ENCODE measurements around the gene GTF2F1. TPM values are rescaled to one million over a fixed set of nuclear protein-coding genes. Genes with fewer than 3 reads are reported as not detected.

GTF2F1 gene
- total RNA-seq, 1 donor from 2014 or later = 42.2 TPM

DNA sequence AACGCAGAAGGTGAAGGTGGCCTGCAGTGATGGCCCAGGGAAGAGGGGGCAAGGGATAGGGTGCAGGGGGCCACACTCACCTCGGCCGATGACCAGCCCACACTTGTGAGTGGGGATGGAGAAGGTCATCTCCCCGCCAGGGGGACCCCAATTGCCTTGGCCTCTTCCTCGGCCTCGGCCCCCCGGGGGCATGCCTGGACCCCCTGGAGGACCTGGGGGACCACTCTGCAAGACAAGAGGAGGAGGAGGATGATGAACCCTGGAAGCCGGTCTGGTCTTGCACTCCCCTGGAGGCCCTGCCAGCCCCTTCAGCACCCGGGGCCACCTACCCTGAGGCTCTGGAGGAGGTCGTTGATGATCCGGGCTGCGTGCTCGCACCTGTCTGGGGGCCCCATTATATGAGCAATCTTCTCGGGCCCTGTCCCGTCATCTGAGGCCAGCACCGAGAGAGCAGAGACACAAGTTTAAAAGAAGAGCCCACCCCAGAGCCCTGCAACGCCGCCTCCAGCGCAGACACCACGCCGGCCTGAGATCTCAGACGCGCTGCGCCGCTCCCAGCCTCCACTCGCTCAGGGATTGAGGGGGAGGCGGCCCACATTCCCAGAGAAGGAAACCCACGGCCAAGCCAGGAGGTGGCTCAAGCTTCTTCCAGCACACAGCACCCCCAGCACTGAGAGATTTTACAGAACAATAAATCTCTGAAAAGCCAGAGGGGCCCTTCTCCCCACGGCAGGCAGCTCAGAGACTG is 23.9 kb upstream of the GTF2F1 start:
- no peak for DNase-seq (ENCODE audit: low read depth)
- H3K4me3 ChIP-seq (ENCODE audit: low read depth, low read length) = no peak overlapping the region
- TF ChIP-seq, protein P1, sequence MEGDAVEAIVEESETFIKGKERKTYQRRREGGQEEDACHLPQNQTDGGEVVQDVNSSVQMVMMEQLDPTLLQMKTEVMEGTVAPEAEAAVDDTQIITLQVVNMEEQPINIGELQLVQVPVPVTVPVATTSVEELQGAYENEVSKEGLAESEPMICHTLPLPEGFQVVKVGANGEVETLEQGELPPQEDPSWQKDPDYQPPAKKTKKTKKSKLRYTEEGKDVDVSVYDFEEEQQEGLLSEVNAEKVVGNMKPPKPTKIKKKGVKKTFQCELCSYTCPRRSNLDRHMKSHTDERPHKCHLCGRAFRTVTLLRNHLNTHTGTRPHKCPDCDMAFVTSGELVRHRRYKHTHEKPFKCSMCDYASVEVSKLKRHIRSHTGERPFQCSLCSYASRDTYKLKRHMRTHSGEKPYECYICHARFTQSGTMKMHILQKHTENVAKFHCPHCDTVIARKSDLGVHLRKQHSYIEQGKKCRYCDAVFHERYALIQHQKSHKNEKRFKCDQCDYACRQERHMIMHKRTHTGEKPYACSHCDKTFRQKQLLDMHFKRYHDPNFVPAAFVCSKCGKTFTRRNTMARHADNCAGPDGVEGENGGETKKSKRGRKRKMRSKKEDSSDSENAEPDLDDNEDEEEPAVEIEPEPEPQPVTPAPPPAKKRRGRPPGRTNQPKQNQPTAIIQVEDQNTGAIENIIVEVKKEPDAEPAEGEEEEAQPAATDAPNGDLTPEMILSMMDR (conservative IDR thresholded peaks at IDR 0.05; ENCODE audit: low read depth, low read length) = no peak

DNA sequence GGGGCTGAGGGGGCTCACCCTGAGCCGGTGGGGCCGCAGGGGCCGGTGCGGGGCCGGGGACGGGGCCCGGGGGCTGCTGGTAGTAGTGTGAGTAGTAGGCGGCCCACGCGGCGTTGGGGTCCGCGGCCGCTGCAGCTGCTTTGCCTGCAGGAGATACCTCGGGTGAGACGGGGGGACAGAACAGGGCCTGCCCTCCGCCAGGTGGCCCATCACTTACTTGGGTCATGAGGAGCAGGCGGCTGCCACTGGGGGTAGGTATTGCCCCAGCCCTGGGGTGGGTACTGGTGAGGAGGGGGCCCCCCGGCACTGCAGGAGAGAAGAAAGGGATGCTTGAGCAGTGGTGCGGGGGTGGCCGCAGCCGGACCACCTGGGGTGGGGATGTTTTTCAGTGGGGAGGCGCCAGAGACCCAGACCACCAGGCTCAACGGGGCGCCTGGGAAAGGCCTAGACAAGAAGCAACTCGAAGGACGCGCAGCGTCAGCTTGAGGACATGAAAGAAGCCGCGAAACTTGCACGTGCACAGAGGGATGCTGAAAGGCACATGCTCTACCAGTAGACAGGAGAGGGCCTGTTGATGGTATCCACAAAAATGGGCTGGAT is 22.7 kb upstream of the GTF2F1 start:
- TF ChIP-seq, protein P1 (conservative IDR thresholded peaks at IDR 0.05; ENCODE audit: low read depth, low read length) = no peak
- no peak for DNase-seq (ENCODE audit: low read depth)
- no peak overlapping the region for H3K4me3 ChIP-seq (ENCODE audit: low read depth, low read length)

DNA sequence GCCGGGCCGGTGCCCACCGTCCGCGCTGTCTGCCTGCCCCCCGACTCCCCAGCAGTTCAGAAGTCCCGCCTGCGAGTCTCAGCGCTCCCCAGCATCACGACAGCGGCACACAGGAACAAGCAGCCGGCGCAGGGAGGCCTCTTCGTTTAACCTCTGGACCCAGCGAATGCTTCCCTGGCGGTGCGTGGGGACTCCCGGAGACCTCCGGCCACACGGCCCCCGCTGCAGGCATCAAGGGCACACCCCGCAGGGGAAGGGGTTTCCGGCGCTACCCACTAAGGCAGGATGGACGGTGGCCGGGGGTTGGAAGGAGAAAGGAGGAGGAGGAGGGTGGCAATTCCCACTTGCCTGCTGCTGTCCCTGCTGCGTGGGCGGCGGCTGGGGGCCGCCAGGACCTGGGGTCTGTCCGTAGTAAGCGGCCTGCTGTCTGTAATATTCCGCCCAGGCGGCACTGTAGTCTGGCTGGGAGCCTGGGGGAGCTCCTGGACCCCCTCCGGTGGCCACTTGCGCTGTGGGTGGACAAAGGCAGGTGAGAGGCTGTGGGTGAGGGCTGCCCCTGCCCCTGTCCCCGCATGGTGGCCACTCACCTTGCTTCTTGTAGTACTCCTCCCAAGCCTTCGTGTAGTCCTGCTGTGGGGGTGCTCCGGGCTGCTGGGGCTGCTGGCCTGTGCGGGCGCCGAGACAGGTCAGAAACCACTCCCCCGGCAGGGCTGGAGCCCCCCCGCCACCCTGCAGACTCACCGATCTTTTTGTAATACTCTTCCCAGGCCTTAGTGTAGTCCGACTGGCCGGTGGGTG is 22.0 kb upstream of the GTF2F1 start:
- H3K4me3 ChIP-seq (ENCODE audit: low read depth, low read length) = no peak overlapping the region
- DNase-seq (ENCODE audit: low read depth) = no peak
- TF ChIP-seq, protein P1 (conservative IDR thresholded peaks at IDR 0.05; ENCODE audit: low read depth, low read length) = no peak

DNA sequence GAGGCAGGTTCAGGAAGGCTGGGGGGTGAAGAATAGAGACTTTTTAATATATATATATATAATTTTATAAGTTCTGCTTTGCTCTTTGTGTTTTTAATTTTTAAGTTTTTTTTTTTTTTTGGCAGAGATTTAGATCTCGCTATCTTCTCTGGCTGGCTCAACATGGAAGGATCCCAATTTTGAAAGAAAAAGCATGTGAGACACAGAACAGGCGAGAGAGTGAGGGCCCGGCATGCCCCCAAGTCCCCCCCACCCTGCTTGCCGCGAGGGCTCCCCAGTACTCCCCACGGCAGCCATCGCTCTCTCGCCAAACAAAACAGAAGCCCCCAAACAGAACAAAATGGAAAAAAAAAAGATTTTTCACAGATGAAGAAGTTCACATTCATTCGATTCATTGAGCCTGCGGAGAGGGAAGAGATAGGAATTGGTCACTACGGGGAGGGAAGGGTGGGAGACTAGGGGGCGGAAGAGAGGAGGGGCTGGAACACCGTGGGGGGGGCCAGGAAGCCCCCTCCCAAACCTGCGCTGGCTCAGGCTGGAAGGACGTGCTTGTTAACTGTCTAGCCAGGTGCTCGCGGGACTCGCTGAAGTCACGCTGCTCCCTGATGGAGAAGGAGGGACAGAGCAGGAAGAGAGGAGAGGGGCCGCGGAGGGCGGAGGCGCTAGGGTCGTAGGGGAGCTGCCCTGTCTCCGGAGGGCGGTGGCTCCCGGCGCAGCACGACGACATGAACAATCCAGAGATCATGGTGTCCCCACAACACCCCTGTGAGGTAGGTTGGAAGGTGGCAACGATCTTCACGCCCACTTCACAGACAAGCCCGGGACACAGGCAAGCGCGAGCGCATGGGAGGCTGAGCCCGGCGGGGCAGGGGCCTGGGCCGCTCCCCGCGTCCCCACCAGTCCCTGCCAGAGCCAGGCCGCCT is 21.0 kb upstream of the GTF2F1 start:
- DNase-seq (ENCODE audit: low read depth) = no peak
- H3K4me3 ChIP-seq (ENCODE audit: low read depth, low read length) = no peak overlapping the region
- TF ChIP-seq, protein P1 (conservative IDR thresholded peaks at IDR 0.05; ENCODE audit: low read depth, low read length) = no peak

DNA sequence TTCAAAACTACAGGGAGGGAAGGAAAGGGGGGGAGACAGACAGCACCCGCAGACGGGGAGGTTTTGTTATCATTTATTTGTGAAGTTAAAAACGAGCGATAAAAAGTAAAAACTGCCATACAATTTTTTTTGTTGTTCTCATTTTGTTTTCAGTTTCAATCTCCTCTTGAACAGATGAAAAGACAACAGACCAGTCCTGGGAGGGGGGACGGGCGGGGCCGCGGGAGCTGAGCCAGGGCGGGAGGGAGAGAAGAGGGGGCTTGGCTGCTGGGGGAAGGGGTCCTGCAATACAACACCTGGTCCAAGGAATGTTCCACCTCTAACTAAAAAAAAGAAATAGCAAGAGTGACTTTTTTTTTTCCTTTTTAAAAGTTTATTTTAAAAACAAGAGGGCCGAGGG is 20.3 kb upstream of the GTF2F1 start:
- DNase-seq (ENCODE audit: low read depth) = no peak
- TF ChIP-seq, protein P1 (conservative IDR thresholded peaks at IDR 0.05; ENCODE audit: low read depth, low read length) = no peak
- H3K4me3 ChIP-seq (ENCODE audit: low read depth, low read length) = no peak overlapping the region

DNA sequence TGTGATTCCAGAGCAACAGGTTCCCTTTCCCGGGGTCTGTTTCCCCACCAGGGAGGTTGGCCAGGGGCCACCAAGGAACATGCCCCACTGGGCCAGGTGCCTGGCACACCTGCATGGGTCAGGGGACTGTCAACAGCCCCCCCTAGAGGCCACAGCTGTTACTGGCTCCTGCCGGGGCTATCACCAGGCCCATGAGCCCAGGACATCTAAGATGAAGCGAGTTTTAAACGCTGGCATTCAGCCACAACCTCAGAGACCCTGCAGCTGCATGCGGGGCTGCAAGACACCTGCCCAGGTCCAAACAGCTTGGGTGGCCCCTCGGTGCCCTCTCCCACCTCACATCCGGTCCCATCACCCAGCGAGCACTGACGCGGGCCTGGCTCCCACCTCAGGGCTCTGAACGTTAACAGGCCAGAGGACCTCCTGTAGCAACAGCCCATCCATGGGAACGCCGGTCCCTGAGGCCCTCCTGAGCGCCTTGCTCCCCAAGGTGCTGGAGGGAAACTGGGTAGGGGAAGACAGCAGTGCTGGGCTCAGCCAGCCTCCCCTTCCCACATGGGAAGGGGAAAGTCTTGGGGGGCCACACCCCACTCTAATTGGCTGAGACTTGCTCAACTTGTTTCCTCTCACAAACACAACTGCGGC is 19.6 kb upstream of the GTF2F1 start:
- DNase-seq (ENCODE audit: low read depth) = no peak
- TF ChIP-seq, protein P1 (conservative IDR thresholded peaks at IDR 0.05; ENCODE audit: low read depth, low read length) = peak; percentile 79
- H3K4me3 ChIP-seq (ENCODE audit: low read depth, low read length) = no peak overlapping the region

Measured in epithelial cell of proximal tubule (primary cell).